GM12864 (cell line): ENCODE results near the gene HSF5.

ENCODE experiments used
- DNase-seq: peaks from one replicate; pipeline ENCODE4 v3.0.0-alpha.2; 2011; ENCODE audit warnings: low read depth
- H3K4me3 ChIP-seq: 2 replicates; pipeline ENCODE4 v1.5.1; 2011; ENCODE audit warnings: mild to moderate bottlenecking, low read depth, low read length, control low read depth
- TF ChIP-seq, protein P1 (sequence below): IDR thresholded peaks from 2 replicates; pipeline ENCODE4 v1.5.1; 2011; ENCODE audit warnings: low read depth, mild to moderate bottlenecking, moderate library complexity, low read length, control low read depth, inconsistent platforms; ENCODE audit errors: missing control alignments

HSF5 gene

DNA sequence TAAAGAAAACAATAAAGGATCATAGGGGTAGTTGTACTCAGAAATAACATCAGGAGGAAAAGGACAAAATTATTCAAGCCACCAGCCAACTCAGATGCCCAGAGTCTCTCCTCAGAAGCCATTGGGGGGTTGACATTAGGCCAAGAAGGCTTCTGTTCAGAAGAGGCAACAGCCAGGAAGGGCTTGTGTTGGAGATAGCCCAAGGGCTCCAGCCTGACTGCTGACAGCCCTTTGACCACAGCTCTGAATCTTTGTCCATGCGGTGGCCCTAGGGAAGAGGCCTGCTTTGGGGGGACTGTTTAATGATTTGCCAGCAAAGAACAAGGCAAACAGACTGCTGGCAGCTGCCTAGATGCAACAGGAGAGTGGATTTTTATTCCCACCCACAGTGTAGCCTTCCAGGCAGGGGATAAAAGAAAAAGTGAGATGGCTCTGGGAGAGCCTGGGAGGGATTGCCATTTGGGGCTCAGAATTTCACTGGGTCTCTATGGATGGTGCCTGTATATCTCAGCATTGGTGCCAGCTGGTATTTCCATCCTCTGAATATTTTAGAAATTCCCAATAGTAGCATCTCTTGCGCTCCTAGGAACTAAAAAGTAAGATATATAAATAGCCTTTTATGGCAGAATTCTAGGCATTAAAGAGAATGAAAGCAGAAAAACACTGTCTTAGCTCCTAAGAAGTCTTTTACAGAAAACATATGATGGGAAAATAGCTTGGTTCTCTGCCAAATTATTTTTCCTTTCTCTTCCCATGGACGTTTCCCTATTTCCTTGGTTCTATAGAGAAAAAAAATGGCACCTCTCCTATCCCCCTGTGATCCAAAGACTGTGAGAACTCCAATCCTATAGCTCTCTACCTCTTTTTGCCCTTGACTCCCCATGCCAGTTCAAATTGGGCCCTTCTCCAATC, 106.8 kb downstream of the HSF5 start:
- H3K4me3 ChIP-seq: no peak overlapping the region
- TF ChIP-seq, protein P1, sequence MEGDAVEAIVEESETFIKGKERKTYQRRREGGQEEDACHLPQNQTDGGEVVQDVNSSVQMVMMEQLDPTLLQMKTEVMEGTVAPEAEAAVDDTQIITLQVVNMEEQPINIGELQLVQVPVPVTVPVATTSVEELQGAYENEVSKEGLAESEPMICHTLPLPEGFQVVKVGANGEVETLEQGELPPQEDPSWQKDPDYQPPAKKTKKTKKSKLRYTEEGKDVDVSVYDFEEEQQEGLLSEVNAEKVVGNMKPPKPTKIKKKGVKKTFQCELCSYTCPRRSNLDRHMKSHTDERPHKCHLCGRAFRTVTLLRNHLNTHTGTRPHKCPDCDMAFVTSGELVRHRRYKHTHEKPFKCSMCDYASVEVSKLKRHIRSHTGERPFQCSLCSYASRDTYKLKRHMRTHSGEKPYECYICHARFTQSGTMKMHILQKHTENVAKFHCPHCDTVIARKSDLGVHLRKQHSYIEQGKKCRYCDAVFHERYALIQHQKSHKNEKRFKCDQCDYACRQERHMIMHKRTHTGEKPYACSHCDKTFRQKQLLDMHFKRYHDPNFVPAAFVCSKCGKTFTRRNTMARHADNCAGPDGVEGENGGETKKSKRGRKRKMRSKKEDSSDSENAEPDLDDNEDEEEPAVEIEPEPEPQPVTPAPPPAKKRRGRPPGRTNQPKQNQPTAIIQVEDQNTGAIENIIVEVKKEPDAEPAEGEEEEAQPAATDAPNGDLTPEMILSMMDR: no peak
- no peak for DNase-seq

DNA sequence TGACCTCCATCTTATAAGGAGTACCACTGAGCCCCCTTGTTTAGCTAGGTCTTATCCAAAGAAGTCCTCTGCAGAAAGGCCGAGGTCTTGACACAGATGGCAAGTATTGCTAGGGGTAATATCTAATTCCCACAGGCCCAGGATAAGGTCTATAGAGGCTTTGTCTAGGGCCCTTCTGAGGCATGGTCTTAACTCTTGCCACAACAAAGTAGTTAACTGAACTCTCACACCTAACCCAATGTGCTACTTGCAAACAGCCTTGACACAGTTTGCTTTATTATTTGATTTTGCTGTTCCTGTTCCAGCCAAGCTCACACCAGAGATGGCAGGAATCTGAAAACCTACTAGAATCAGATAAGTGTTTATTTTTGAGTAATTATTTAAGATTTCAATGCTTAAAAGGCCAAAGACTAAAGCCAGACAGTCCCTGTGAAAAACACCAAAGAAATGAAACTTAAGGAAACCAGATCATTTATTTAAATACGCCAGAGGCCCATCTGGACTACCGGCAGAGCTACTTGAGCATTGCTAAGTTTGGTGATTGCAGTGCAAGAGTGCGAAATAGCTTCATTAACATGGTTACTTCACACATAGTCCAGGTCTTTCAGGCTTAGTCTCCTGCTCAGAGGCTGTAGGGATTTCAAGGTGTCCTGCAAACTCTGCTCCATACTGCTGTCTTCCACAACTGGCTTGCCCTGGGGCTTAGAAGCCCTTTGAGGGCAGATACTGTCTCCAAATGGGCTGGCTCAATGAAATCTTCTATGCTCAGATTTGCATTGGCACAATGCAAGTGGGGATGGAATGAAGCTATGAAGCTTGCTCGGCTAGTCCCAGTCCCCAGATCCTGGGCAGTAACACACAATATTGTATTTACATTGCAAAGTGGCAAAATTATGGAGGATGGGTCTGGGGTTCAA, 107.7 kb downstream of the HSF5 start:
- TF ChIP-seq, protein P1: no peak
- DNase-seq: no peak
- no peak overlapping the region for H3K4me3 ChIP-seq

GRCh38 chr17:58379511-58379824, 108.7 kb downstream of the HSF5 start:
- TF ChIP-seq, protein P1: no peak
- no peak overlapping the region for H3K4me3 ChIP-seq
- DNase-seq: no peak

DNA sequence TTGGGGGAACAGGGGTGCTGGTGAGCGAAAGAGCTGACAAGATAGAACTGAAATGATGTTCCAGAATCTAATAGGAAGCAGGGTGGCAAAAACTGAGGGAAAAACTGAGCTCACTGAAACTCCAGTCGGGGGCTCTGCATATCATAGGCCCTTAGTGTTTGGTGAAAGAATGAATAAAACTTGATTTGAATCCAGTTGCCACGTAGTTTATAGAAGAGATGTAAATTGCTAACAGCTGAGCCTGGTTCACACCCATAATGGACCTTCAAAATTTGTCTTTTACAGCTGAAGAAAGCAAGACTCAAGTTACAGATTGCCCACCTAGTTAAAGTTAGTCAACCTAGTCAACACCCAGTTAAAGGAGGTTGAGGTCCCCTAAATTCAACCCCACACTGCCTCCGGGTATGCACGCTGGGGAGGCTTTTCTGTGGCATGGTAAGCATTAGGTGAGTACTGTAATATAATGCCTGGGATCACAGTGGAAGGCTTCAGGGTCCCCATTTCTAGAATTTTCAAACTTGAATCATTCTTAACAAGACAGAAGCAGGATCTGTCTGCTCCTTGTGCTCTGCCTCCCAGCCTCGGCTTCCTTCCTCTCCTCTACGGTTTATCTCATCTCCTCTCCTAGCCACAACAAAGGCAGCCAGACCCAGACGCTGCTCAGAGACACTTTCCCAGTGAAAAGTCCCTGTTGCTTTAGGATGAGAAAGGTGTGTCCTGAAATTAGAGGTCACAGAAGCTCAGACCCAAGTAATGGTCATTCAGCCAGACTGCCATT, 109.3 kb downstream of the HSF5 start:
- no peak overlapping the region for H3K4me3 ChIP-seq
- DNase-seq: no peak
- TF ChIP-seq, protein P1: no peak

DNA sequence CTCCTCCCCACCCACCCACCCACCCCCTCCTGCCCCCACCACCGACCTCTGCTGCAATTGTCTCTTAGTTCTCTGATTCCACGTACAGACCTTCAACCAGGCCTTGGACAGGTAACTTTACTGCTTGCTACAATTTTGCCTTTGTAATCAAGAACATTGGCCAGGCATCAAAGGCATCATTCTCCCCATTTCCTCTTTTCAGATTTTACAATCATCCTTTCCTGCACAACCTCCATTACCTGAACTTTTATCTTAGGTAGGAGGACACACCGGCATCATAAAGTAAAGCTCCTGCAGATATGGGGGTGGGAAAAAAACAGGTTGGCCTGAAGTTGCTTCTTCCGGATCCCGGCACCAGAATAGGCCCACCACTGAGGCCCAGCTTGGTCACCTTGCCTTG, 110.5 kb downstream of the HSF5 start:
- TF ChIP-seq, protein P1: no peak
- no peak for DNase-seq
- no peak overlapping the region for H3K4me3 ChIP-seq

DNA sequence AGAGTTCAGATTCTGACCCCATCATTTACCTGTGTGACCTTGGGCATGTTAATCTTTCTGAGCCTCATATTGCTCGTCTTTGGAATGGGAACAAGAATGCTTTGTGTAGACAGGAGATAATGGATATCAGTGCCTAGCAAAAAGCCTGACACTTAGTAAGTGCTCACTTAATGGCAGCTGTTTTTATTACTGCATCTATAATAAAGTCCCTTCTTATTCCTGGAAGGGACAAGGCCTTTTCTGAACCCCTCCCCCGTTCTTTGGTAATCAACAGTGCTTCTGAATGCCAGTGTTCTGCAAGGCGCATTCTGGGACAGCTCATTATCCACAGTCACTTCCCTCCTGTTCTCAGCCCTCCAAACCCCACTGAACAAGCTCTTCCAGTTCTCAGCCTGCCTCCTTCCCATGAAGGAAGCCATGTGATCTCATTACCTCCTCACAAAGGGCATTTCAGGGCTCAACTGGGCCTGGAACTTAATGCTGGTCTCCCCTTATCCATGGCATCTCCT, 111.1 kb downstream of the HSF5 start:
- TF ChIP-seq, protein P1: no peak
- H3K4me3 ChIP-seq: no peak overlapping the region
- no peak for DNase-seq
